Panc1 (cell line): Measurements from ENCODE around the gene REV3L. TPM values are rescaled to one million over a fixed set of nuclear protein-coding genes. Genes with fewer than 3 reads are reported as not detected.
A peak's percentile ranks its signal among the peaks of the same experiment; 100 is the strongest.

Experiments
- ATAC-seq: fragments of 200-7000 bp; cut with Tn5 transposase; 2 replicates; pipeline ENCODE4 v1.9.1; 2020; ENCODE audit warnings: mild to moderate bottlenecking, moderate library complexity
- BruUV-seq: library from RNA; stranded (reverse); fragments of 400-500 nt; replicated peaks from 2 replicates; lab custom pipeline; 2021; lab: Mats Ljungman, UMichigan
- CTCF ChIA-PET: fragments of 300-600 bp; sonication (Branson Sonifier 250); formaldehyde crosslinking; loops from one replicate; lab custom pipeline; 2022; ENCODE audit warnings: antibody characterized with exemption; lab: Charles Lee
- POLR2A ChIA-PET: fragments of 300-600 bp; sonication (Branson Sonifier 250); formaldehyde crosslinking; loops from one replicate; lab custom pipeline; 2022; ENCODE audit warnings: antibody characterized with exemption; lab: Charles Lee
- DNase-seq: peaks from one replicate; pipeline ENCODE4 v3.0.0-alpha.2; 2010; ENCODE audit warnings: low read depth, low spot score
- H3K27ac ChIP-seq: 2 replicates; pipeline ENCODE4 v1.5.1; 2011; ENCODE audit warnings: mild to moderate bottlenecking, low read length, inconsistent platforms
- H3K27me3 ChIP-seq: fragments of 200-500 bp; sonication (Bioruptor generic); 2 replicates; pipeline ENCODE4 v1.6.0; 2014; ENCODE audit warnings: low read length, inconsistent platforms; ENCODE audit not compliant: control insufficient read depth, insufficient read depth
- H3K36me3 ChIP-seq: fragments of 200-500 bp; sonication (Bioruptor generic); 2 replicates; pipeline ENCODE4 v1.5.1; 2014; ENCODE audit warnings: inconsistent platforms, mild to moderate bottlenecking, low read length, moderate library complexity; ENCODE audit not compliant: control insufficient read depth, insufficient read depth
- H3K4me1 ChIP-seq: 2 replicates; pipeline ENCODE4 v1.5.1; 2011; ENCODE audit warnings: inconsistent platforms, mild to moderate bottlenecking, low read length, moderate library complexity; ENCODE audit not compliant: control insufficient read depth, insufficient read depth
- H3K4me3 ChIP-seq, 2 experiments: 2 replicates each; pipeline ENCODE4 v1.5.1; 2011 to 2012; ENCODE audit warnings: low read depth in 2 of 2, low read length in 2 of 2, mild to moderate bottlenecking in 2 of 2, inconsistent platforms in 1 of 2, moderate library complexity in 1 of 2
- H3K9me3 ChIP-seq: fragments of 200-500 bp; sonication (Bioruptor generic); 2 replicates; pipeline ENCODE4 v1.5.1; 2014; ENCODE audit warnings: low read depth, mild to moderate bottlenecking, inconsistent platforms, low read length, moderate library complexity; ENCODE audit not compliant: control insufficient read depth, insufficient read depth
- CTCF ChIP-seq: fragments of 450-650 bp; IDR thresholded peaks from 2 replicates; pipeline ENCODE4 v1.5.1; 2017; ENCODE audit warnings: mild to moderate bottlenecking
- POLR2AphosphoS5 ChIP-seq: IDR thresholded peaks from 2 replicates; pipeline ENCODE4 v1.6.1; 2012; ENCODE audit warnings: mild to moderate bottlenecking, low read depth, low read length, moderate library complexity
- SIN3A ChIP-seq: IDR thresholded peaks from 2 replicates; pipeline ENCODE4 v1.6.1; 2012; ENCODE audit warnings: low read depth, mild to moderate bottlenecking, low read length, moderate library complexity, borderline replicate concordance; ENCODE audit not compliant: insufficient read depth
- TCF7L2 ChIP-seq: IDR thresholded peaks from 2 replicates; pipeline ENCODE4 v1.6.1; 2011; ENCODE audit warnings: mild to moderate bottlenecking, low read depth, low read length, inconsistent platforms
- in situ Hi-C: cut with HindIII; loops from 2 replicates; pipeline ENCODE4 v1.10.0; 2016; ENCODE audit warnings: low sequenced_read_pairs, low pct_unique_long_range_greater_than_20kb
- intact Hi-C: fragments of 100-400 bp; cut with micrococcal nuclease; formaldehyde crosslinking; loops from one replicate; pipeline ENCODE4 v1.10.0; 2022; ENCODE audit not compliant: unreplicated experiment
- total RNA-seq: library from RNA; stranded (reverse); gene quantifications from one replicate; pipeline ENCODE4 v1.2.1, GENCODE V29; 2021; ENCODE audit not compliant: unreplicated experiment
- TF ChIP-seq, protein P1 (sequence below), 2 experiments: IDR thresholded peaks; 2 replicates each; pipeline ENCODE4 v1.6.1; 2011 to 2012; ENCODE audit warnings: low read depth in 2 of 2, control low read depth in 1 of 2, low read length in 1 of 2, mild to moderate bottlenecking in 1 of 2, moderate library complexity in 1 of 2; ENCODE audit not compliant: insufficient read depth in 1 of 2

REV3L gene
- total RNA-seq, 1 experiment from 2014 or later: 44.8 TPM

GRCh38 chr6:111490067-111490466 is 7.0 kb upstream of the REV3L start:
- ChIA-PET CTCF (no interaction called here), POLR2A (interaction anchor here (0.6 kb wide), 1 partner anchor 24 kb away, joined by 3 read pairs; no protein-coding TSS in a partner anchor)
- no peak for ATAC-seq
- BruUV-seq: TSS peak; percentile 9
- Histone ChIP-seq H3K27me3 (no peaks in the 10 kb centered on the region), H3K27ac (peak overlapping the region; percentile 12; the same call in 1 of the 2 replicates), H3K36me3 (no peaks in the 10 kb centered on the region), H3K4me1 (peaks cover 18% of the 10 kb centered on the region), H3K4me3 (no peak overlapping the region), H3K9me3 (no peaks in the 10 kb centered on the region)
- in situ Hi-C loops: no loop called here
- intact Hi-C loops: no loop called here
- TF ChIP-seq, protein P1, sequence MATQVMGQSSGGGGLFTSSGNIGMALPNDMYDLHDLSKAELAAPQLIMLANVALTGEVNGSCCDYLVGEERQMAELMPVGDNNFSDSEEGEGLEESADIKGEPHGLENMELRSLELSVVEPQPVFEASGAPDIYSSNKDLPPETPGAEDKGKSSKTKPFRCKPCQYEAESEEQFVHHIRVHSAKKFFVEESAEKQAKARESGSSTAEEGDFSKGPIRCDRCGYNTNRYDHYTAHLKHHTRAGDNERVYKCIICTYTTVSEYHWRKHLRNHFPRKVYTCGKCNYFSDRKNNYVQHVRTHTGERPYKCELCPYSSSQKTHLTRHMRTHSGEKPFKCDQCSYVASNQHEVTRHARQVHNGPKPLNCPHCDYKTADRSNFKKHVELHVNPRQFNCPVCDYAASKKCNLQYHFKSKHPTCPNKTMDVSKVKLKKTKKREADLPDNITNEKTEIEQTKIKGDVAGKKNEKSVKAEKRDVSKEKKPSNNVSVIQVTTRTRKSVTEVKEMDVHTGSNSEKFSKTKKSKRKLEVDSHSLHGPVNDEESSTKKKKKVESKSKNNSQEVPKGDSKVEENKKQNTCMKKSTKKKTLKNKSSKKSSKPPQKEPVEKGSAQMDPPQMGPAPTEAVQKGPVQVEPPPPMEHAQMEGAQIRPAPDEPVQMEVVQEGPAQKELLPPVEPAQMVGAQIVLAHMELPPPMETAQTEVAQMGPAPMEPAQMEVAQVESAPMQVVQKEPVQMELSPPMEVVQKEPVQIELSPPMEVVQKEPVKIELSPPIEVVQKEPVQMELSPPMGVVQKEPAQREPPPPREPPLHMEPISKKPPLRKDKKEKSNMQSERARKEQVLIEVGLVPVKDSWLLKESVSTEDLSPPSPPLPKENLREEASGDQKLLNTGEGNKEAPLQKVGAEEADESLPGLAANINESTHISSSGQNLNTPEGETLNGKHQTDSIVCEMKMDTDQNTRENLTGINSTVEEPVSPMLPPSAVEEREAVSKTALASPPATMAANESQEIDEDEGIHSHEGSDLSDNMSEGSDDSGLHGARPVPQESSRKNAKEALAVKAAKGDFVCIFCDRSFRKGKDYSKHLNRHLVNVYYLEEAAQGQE (IDR thresholded peaks at IDR 0.05; ENCODE audit: insufficient read depth in 1 of 2, low read depth in 2 of 2, low read length in 1 of 2): no peak
- TF ChIP-seq TCF7L2: peak; percentile 50; the same call in 1 of the 2 replicates
- no peak for DNase-seq

DNA sequence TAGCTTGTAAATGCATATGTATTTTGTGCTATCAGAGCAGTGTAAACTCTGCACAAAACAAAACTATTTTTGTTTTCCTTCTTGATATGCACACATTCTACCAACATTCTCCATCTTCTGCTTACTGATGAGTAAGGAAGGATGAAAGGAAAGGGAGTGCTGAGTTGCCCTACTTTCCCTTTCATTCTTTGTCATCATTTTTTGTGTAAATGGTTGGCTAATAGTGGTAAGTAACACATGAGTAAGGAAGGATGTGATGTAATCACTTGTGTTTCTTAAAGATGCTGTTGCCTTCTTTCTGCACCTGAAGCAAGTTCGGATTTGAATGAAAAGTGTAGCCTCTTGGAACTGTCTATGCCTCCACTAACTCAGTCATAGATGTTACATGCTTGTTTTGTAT is 4.6 kb upstream of the REV3L start:
- no peak for ATAC-seq
- CTCF ChIA-PET: no interaction called here
- Histone ChIP-seq H3K9me3 (no peaks in the 10 kb centered on the region), H3K27me3 (no peaks in the 10 kb centered on the region), H3K36me3 (no peaks in the 10 kb centered on the region; the same call in 1 of the 2 replicates), H3K4me3 (no peak overlapping the region), H3K27ac (peak overlapping the region; percentile 60; the same call in 1 of the 2 replicates), H3K4me1 (peaks cover 27% of the 10 kb centered on the region)
- no peak for DNase-seq
- POLR2A ChIA-PET: no interaction called here
- in situ Hi-C loops (no loop called here), intact Hi-C loops (no loop called here)
- BruUV-seq: no TSS peak
- TF ChIP-seq SIN3A (no peak), POLR2AphosphoS5 (no peak), CTCF (no peak), TCF7L2 (no peak)
- TF ChIP-seq, protein P1 (IDR thresholded peaks at IDR 0.05; ENCODE audit: insufficient read depth in 1 of 2, low read depth in 2 of 2, low read length in 1 of 2): no peak
